K562 (cell line): ENCODE measurements around the gene UBE2L5. TPM values are rescaled to one million over a fixed set of nuclear protein-coding genes. Genes with fewer than 3 reads are reported as not detected.
A peak's percentile ranks its signal among the peaks of the same experiment; 100 is the strongest.

Source experiments
- FOSL1 ChIP-seq: fragments of 200-800 bp; sonication (Bioruptor generic); conservative IDR thresholded peaks from 2 replicates; pipeline ENCODE4 v1.6.1; 2016; ENCODE audit warnings: missing genetic modification characterization, missing compliant biosample characterization
- JUND ChIP-seq, 2 experiments: IDR thresholded peaks; 2 replicates in 1 of 2; 3 replicates in 1 of 2; pipeline ENCODE4 v1.6.1; 2011; ENCODE audit warnings: borderline replicate concordance in 2 of 2, low read depth in 2 of 2, low read length in 2 of 2, improper control_type of control experiment in 1 of 2, missing biosample characterization in 1 of 2, missing genetic modification characterization in 1 of 2, missing genetic modification reagents in 1 of 2
- U2AF2 ChIP-seq: fragments of 200-400 bp; formaldehyde crosslinking; optimal IDR thresholded peaks from 2 replicates; pipeline ENCODE3; 2017; ENCODE audit warnings: low read depth, mild to moderate bottlenecking, low read length
- polyA plus RNA-seq, 8 experiments: library from polyadenylated mRNA; depleted of rRNA in 4 of 8; stranded (reverse) in 5 of 8; unstranded in 3 of 8; fragments of >200 nt; fragmentation: Nextera tagmentation in 2 of 8; fragmentation: Illumina TruSeq in 1 of 8; extraction: Ambion mirVana in 2 of 8; extraction: Trizol in 1 of 8; gene quantifications; 2 replicates each; pipeline versions ENCODE4 v1.2.1 to v1.2.3, GENCODE V29; 2011 to 2014; ENCODE audit warnings: inconsistent platforms in 1 of 8, missing spikeins in 1 of 8
- total RNA-seq, 7 experiments: library from RNA; depleted of rRNA in 6 of 7; stranded (reverse); fragments of >200 nt in 6 of 7; fragmentation: Illumina TruSeq in 2 of 7; extraction: Trizol in 2 of 7; gene quantifications; 2 replicates each; pipeline versions ENCODE4 v1.2.1 to v1.2.3, GENCODE V29; 2011 to 2021; ENCODE audit warnings: low replicate concordance in 1 of 7
- TF ChIP-seq, protein P1 (sequence below): sonication (generic); formaldehyde crosslinking; IDR thresholded peaks from 2 replicates; pipeline ENCODE4 v1.8.0; 2023; ENCODE audit warnings: missing genetic modification reagents, mild to moderate bottlenecking, borderline replicate concordance

The UBE2L5 gene
- total and polyA plus RNA-seq, 9 of the 15 experiments (the other 6 are each of a cell fraction or from before 2014, with no cell fraction given): 0.22 to 1.5 (median 0.86) TPM; not detected in 6

DNA sequence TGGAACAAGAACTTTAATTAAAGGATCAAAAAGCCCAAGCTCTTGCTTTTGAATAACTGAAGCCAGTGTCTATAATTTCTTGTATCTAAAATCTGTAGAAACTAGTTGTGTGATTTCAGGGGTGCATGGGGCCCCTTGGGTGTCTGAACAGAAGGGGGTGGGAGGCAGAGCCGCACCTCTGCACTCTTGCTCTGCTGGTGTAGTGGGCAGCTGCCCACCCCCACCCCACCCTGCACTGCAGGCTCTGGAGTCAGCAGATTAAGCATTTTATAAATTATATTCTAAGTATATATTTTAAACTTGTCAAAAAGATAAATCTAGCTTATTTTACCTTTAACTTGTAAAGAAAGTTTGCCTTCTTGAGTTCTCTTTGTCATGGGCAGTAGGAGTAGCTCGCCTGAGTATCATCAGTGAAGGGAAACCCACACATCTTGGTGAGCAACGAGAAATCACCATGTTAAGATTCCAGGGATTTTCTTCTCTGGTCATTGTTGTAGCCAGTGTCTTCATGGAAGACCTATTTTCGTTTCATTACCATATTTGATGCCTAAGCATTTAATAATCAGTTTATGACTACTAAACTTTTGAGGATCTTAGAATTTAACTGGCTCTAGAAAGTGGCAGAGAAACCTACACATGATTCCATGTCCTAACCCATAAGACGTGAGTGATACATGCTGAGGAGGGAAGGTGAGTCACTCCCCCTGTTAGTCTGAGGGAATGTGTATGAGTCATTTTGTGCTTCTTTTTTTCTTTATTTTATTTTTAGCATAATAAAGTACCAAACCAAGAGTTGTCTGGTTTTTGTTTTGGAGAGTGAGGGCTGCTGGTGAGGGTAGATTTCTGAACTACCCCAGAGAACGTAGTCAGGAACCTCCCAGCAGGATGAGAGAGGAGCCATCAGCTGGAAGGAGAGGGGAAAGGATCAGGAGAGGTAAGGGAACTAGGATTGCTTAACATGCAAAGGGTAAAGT is 7.7 kb downstream of the UBE2L5 start (continued):
- peak; percentile 62; the same call in 1 of the 2 replicates for TF ChIP-seq JUND (IDR thresholded peaks at IDR 0.05; ENCODE audit: borderline replicate concordance, low read depth, low read length)
- 0 out of 3 replicates have a peak, but pooled peaks have one; percentile 34 for TF ChIP-seq JUND (tag; IDR thresholded peaks at IDR 0.05; ENCODE audit: borderline replicate concordance, low read depth, low read length)
- peak; percentile 83 for TF ChIP-seq FOSL1 (tag)
- TF ChIP-seq, protein P1, sequence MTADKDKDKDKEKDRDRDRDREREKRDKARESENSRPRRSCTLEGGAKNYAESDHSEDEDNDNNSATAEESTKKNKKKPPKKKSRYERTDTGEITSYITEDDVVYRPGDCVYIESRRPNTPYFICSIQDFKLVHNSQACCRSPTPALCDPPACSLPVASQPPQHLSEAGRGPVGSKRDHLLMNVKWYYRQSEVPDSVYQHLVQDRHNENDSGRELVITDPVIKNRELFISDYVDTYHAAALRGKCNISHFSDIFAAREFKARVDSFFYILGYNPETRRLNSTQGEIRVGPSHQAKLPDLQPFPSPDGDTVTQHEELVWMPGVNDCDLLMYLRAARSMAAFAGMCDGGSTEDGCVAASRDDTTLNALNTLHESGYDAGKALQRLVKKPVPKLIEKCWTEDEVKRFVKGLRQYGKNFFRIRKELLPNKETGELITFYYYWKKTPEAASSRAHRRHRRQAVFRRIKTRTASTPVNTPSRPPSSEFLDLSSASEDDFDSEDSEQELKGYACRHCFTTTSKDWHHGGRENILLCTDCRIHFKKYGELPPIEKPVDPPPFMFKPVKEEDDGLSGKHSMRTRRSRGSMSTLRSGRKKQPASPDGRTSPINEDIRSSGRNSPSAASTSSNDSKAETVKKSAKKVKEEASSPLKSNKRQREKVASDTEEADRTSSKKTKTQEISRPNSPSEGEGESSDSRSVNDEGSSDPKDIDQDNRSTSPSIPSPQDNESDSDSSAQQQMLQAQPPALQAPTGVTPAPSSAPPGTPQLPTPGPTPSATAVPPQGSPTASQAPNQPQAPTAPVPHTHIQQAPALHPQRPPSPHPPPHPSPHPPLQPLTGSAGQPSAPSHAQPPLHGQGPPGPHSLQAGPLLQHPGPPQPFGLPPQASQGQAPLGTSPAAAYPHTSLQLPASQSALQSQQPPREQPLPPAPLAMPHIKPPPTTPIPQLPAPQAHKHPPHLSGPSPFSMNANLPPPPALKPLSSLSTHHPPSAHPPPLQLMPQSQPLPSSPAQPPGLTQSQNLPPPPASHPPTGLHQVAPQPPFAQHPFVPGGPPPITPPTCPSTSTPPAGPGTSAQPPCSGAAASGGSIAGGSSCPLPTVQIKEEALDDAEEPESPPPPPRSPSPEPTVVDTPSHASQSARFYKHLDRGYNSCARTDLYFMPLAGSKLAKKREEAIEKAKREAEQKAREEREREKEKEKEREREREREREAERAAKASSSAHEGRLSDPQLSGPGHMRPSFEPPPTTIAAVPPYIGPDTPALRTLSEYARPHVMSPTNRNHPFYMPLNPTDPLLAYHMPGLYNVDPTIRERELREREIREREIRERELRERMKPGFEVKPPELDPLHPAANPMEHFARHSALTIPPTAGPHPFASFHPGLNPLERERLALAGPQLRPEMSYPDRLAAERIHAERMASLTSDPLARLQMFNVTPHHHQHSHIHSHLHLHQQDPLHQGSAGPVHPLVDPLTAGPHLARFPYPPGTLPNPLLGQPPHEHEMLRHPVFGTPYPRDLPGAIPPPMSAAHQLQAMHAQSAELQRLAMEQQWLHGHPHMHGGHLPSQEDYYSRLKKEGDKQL (CRISPR knock-in tag): no peak
- no peak for TF ChIP-seq U2AF2
